H1 (cell line): Measurements from ENCODE around the gene MYO7B. TPM values are rescaled to one million over a fixed set of nuclear protein-coding genes. Genes with fewer than 3 reads are reported as not detected.
A peak's percentile ranks its signal among the peaks of the same experiment; 100 is the strongest.

Experiments used
- CTCF ChIA-PET: fragments of 300-600 bp; sonication (Branson Sonifier 250); formaldehyde crosslinking; loops from one replicate; lab custom pipeline; 2021; ENCODE audit not compliant: partially characterized antibody; lab: Charles Lee
- POLR2A ChIA-PET: fragments of 300-600 bp; sonication (Branson Sonifier 250); formaldehyde crosslinking; loops from one replicate; lab custom pipeline; 2021; ENCODE audit warnings: inconsistent platforms; ENCODE audit not compliant: partially characterized antibody; lab: Charles Lee
- DNase-seq, 2 experiments: peaks; one replicate each; pipeline versions ENCODE4 v3.0.0 to v3.0.0-alpha.2; 2010 to 2022; ENCODE audit warnings: low spot score in 2 of 2, low read depth in 1 of 2, mixed read lengths in 1 of 2
- FAIRE-seq: peaks from 2 replicates; lab custom pipeline; 2011; peaks lifted over from hg19 to GRCh38; lab: Jason Lieb, UNC
- H2AFZ ChIP-seq: 2 replicates; pipeline ENCODE4 v1.8.1; 2012; ENCODE audit warnings: low read length, inconsistent platforms
- H2AK5ac ChIP-seq: 2 replicates; pipeline ENCODE4 v1.6.1; 2013; ENCODE audit warnings: low read depth, low read length
- H2BK120ac ChIP-seq: replicated peaks from 2 replicates; pipeline ENCODE3; 2013; ENCODE audit warnings: low read depth, low read length, inconsistent platforms
- H2BK12ac ChIP-seq: 2 replicates; pipeline ENCODE4 v1.6.1; 2013; ENCODE audit warnings: low read depth, low read length
- H2BK15ac ChIP-seq: 2 replicates; pipeline ENCODE4 v1.6.1; 2013; ENCODE audit warnings: low read length
- H2BK20ac ChIP-seq: 2 replicates; pipeline ENCODE4 v1.6.1; 2013; ENCODE audit warnings: low read length
- H2BK5ac ChIP-seq: 2 replicates; pipeline ENCODE4 v1.6.1; 2013; ENCODE audit warnings: low read depth, low read length
- H3K14ac ChIP-seq: 2 replicates; pipeline ENCODE4 v1.6.1; 2013; ENCODE audit warnings: inconsistent platforms; ENCODE audit not compliant: insufficient read length
- H3K18ac ChIP-seq: 2 replicates; pipeline ENCODE4 v1.6.1; 2013; ENCODE audit warnings: low read length; ENCODE audit errors: extremely low read depth
- H3K23ac ChIP-seq: 2 replicates; pipeline ENCODE4 v1.6.1; 2013; ENCODE audit warnings: inconsistent platforms; ENCODE audit not compliant: insufficient read length
- H3K23me2 ChIP-seq: 2 replicates; pipeline ENCODE4 v1.6.1; 2013; ENCODE audit warnings: low read depth, low read length
- H3K27ac ChIP-seq: 2 replicates; pipeline ENCODE4 v1.6.1; 2011; ENCODE audit warnings: low read depth, low read length, inconsistent platforms
- H3K27me3 ChIP-seq, 4 experiments: replicated peaks in 1 of 4; 1 replicate in 1 of 4; 2 replicates in 3 of 4; pipeline versions ENCODE4 v1.6.1 to v1.8.1; 2011 to 2013; ENCODE audit warnings: low read length in 3 of 4, mild to moderate bottlenecking in 3 of 4, inconsistent platforms in 2 of 4, mixed read lengths in 2 of 4, moderate library complexity in 1 of 4; ENCODE audit not compliant: control insufficient read depth in 3 of 4, insufficient read depth in 3 of 4; ENCODE audit errors: extremely low read depth in 1 of 4
- H3K36me3 ChIP-seq, 4 experiments: 2 replicates each; pipeline versions ENCODE4 v1.6.1 to v1.8.1; 2011 to 2013; ENCODE audit warnings: mild to moderate bottlenecking in 4 of 4, low read length in 3 of 4, moderate library complexity in 2 of 4, control low read depth in 1 of 4, inconsistent platforms in 1 of 4; ENCODE audit not compliant: insufficient read depth in 4 of 4, control insufficient read depth in 2 of 4
- H3K4ac ChIP-seq: replicated peaks from 2 replicates; pipeline ENCODE3; 2013; ENCODE audit warnings: low read length, low read depth, mixed read lengths, inconsistent platforms; ENCODE audit not compliant: insufficient read length
- H3K4me1 ChIP-seq, 4 experiments: replicated peaks in 1 of 4; 1 replicate in 1 of 4; 2 replicates in 3 of 4; pipeline versions ENCODE4 v1.6.1 to v1.8.1; 2011 to 2013; ENCODE audit warnings: low read length in 3 of 4, inconsistent platforms in 2 of 4, mixed read lengths in 1 of 4; ENCODE audit not compliant: insufficient read depth in 4 of 4, control insufficient read depth in 3 of 4
- H3K4me2 ChIP-seq, 2 experiments: 2 replicates each; pipeline versions ENCODE4 v1.6.1 to v1.8.1; 2011 to 2013; ENCODE audit warnings: low read depth in 2 of 2, low read length in 2 of 2, control low read depth in 1 of 2, inconsistent platforms in 1 of 2, mild to moderate bottlenecking in 1 of 2; ENCODE audit not compliant: insufficient read depth in 1 of 2
- H3K4me3 ChIP-seq, 4 experiments: fragments of 200-600, 300-600 bp in 1 of 4; sonication (generic), shearing (Covaris generic), sonication (Bioruptor Twin) in 1 of 4; 2 replicates each; pipeline versions ENCODE4 v1.5.1 to v1.8.1; 2011 to 2016; ENCODE audit warnings: low read length in 4 of 4, low read depth in 3 of 4, control low read depth in 2 of 4, inconsistent platforms in 2 of 4, mild to moderate bottlenecking in 2 of 4, mixed read lengths in 1 of 4, moderate library complexity in 1 of 4; ENCODE audit not compliant: insufficient read depth in 2 of 4; ENCODE audit errors: extremely low read depth in 1 of 4
- H3K56ac ChIP-seq: replicated peaks from 2 replicates; pipeline ENCODE3; 2013; ENCODE audit warnings: low read depth, mild to moderate bottlenecking, mixed read lengths, low read length, inconsistent platforms; ENCODE audit not compliant: insufficient read length
- H3K79me1 ChIP-seq: 2 replicates; pipeline ENCODE4 v1.6.1; 2013; ENCODE audit warnings: low read depth, low read length, control low read depth
- H3K79me2 ChIP-seq, 2 experiments: 2 replicates each; pipeline versions ENCODE4 v1.6.1 to v1.8.1; 2012 to 2013; ENCODE audit warnings: low read length in 2 of 2, mild to moderate bottlenecking in 2 of 2, inconsistent platforms in 1 of 2; ENCODE audit not compliant: insufficient read depth in 2 of 2, control insufficient read depth in 1 of 2
- H3K9ac ChIP-seq, 4 experiments: replicated peaks in 1 of 4; 1 replicate in 1 of 4; 2 replicates in 3 of 4; pipeline versions ENCODE4 v1.6.1 to v1.8.1; 2011 to 2013; ENCODE audit warnings: low read depth in 3 of 4, low read length in 3 of 4, control low read depth in 2 of 4, mild to moderate bottlenecking in 2 of 4, moderate library complexity in 2 of 4, inconsistent platforms in 1 of 4; ENCODE audit errors: extremely low read depth in 1 of 4
- H3K9me3 ChIP-seq, 2 experiments: 2 replicates each; pipeline versions ENCODE4 v1.6.1 to v1.8.1; 2012 to 2013; ENCODE audit warnings: mild to moderate bottlenecking in 2 of 2, moderate library complexity in 2 of 2, control low read depth in 1 of 2, inconsistent platforms in 1 of 2, low read depth in 1 of 2, low read length in 1 of 2, mixed read lengths in 1 of 2; ENCODE audit not compliant: insufficient read depth in 2 of 2
- H4K20me1 ChIP-seq, 2 experiments: replicated peaks in 1 of 2; 2 replicates each; pipeline versions ENCODE3 to v1.8.1; 2011 to 2013; ENCODE audit warnings: inconsistent platforms in 2 of 2, low read length in 2 of 2, mild to moderate bottlenecking in 1 of 2; ENCODE audit not compliant: insufficient read depth in 2 of 2, control insufficient read depth in 1 of 2
- H4K5ac ChIP-seq: 2 replicates; pipeline ENCODE4 v1.6.1; 2013; ENCODE audit warnings: low read length, low read depth, mixed read lengths, inconsistent platforms; ENCODE audit not compliant: insufficient read length
- H4K8ac ChIP-seq: 2 replicates; pipeline ENCODE4 v1.8.0; 2013; ENCODE audit warnings: mild to moderate bottlenecking, moderate library complexity, low read length, inconsistent platforms; ENCODE audit not compliant: insufficient read depth; ENCODE audit errors: extremely low read depth
- H4K91ac ChIP-seq: replicated peaks from 2 replicates; pipeline ENCODE3; 2013; ENCODE audit warnings: low read length, mixed read lengths, inconsistent platforms; ENCODE audit not compliant: insufficient read length
- CEBPB ChIP-seq: IDR thresholded peaks from 2 replicates; pipeline ENCODE4 v1.6.1; 2012; ENCODE audit warnings: low read depth, low read length
- CHD2 ChIP-seq: IDR thresholded peaks from 2 replicates; pipeline ENCODE4 v1.6.1; 2012; ENCODE audit warnings: low read length, improper control_type of control experiment
- EP300 ChIP-seq, 2 experiments: IDR thresholded peaks; 1 replicate in 1 of 2; 2 replicates in 1 of 2; pipeline ENCODE4 v1.6.1; 2011 to 2012; ENCODE audit warnings: low read depth in 2 of 2, low read length in 2 of 2, mild to moderate bottlenecking in 2 of 2, borderline replicate concordance in 1 of 2, inconsistent platforms in 1 of 2, moderate library complexity in 1 of 2
- MAFK ChIP-seq: IDR thresholded peaks from 2 replicates; pipeline ENCODE4 v1.6.1; 2012; ENCODE audit warnings: low read depth, mild to moderate bottlenecking, improper control_type of control experiment, low read length
- MAX ChIP-seq: IDR thresholded peaks from 2 replicates; pipeline ENCODE4 v1.6.1; 2012; ENCODE audit warnings: inconsistent platforms
- POLR2AphosphoS5 ChIP-seq: IDR thresholded peaks from 2 replicates; pipeline ENCODE4 v1.6.1; 2011; ENCODE audit warnings: low read depth, low read length
- RAD21 ChIP-seq, 2 experiments: IDR thresholded peaks in 1 of 2; conservative IDR thresholded peaks in 1 of 2; 2 replicates each; pipeline ENCODE4 v1.6.1; 2011; ENCODE audit warnings: low read depth in 2 of 2, low read length in 2 of 2, improper control_type of control experiment in 1 of 2, inconsistent platforms in 1 of 2, mild to moderate bottlenecking in 1 of 2, moderate library complexity in 1 of 2
- SAP30 ChIP-seq: fragments of 300-600 bp; sonication (generic); IDR thresholded peaks from 2 replicates; pipeline ENCODE4 v1.7.1; 2012; ENCODE audit warnings: low read length, moderate library complexity, mild to moderate bottlenecking, inconsistent platforms; ENCODE audit not compliant: insufficient read depth, insufficient replicate concordance
- SIX5 ChIP-seq: IDR thresholded peaks from 2 replicates; pipeline ENCODE4 v1.6.1; 2011; ENCODE audit warnings: mild to moderate bottlenecking, low read depth, low read length
- WGBS, 2 experiments: shearing (Covaris generic) in 1 of 2; methylation state at CpG; one replicate each; pipeline versions ENCODE4 v1.1.6 to v1.1.7; 2013 to 2015; ENCODE audit warnings: low lambda C conversion rate in 2 of 2, mixed read lengths in 2 of 2, inconsistent platforms in 1 of 2, low coverage in 1 of 2, missing lambda C conversion rate in 1 of 2; ENCODE audit not compliant: insufficient replicate concordance in 2 of 2, insufficient coverage in 1 of 2, insufficient read length in 1 of 2; ENCODE audit errors: extremely low coverage in 1 of 2, missing lambda C conversion rate in 1 of 2; 5-methylcytosine and 5-hydroxymethylcytosine counted together
- polyA plus RNA-seq, 7 experiments: library from polyadenylated mRNA; depleted of rRNA in 3 of 7; stranded (reverse) in 5 of 7; unstranded in 2 of 7; fragments of >200 nt in 5 of 7; fragments of 200-250 nt in 2 of 7; gene quantifications; 1 replicate in 5 of 7; 2 replicates in 1 of 7; 4 replicates in 1 of 7; pipeline versions ENCODE4 v1.2.1 to v1.2.3, GENCODE V29; 2011 to 2013; ENCODE audit warnings: missing spikeins in 2 of 7, mixed read lengths in 2 of 7
- total RNA-seq: library from RNA; stranded (reverse); fragmentation: NEBNext Ultra II Directional; extraction: Animal tissue kit (Norgen Biotek cat#: 25700); gene quantifications from 2 replicates; pipeline ENCODE4 v1.2.1, GENCODE V29; 2021

Gene MYO7B
- total and polyA plus RNA-seq, 2 of the 8 experiments (the other 6 are each of a cell fraction or from before 2014, with no cell fraction given): not detected

GRCh38 chr2:127577973-127578372 lies 42.5 kb downstream of the MYO7B start:
- Histone ChIP-seq H3K79me2 (no peaks in the 10 kb centered on the region), H3K56ac (no peak overlapping the region), H3K4me3 (no peak overlapping the region), H3K27me3 (no peaks in the 10 kb centered on the region; a peak in 1 of 7 replicates), H3K9me3 (no peaks in the 10 kb centered on the region), H2AK5ac (no peak overlapping the region), H3K4me1 (no peaks in the 10 kb centered on the region; a peak in 1 of 7 replicates), H3K23ac (no peak overlapping the region), H4K20me1 (no peaks in the 10 kb centered on the region), H3K18ac (no peak overlapping the region), H3K14ac (no peak overlapping the region), H4K8ac (no peak overlapping the region; the same call in 1 of the 2 replicates), H2BK120ac (no peak overlapping the region), H2BK5ac (no peak overlapping the region), H3K36me3 (no peaks in the 10 kb centered on the region), H3K27ac (no peak overlapping the region), H3K79me1 (no peaks in the 10 kb centered on the region), H3K23me2 (no peaks in the 10 kb centered on the region), H2BK12ac (no peak overlapping the region), H3K4ac (no peak overlapping the region), H2BK20ac (no peak overlapping the region), H4K5ac (no peak overlapping the region), H3K4me2 (no peak overlapping the region), H2AFZ (no peak overlapping the region), H4K91ac (no peak overlapping the region), H3K9ac (no peak overlapping the region), H2BK15ac (no peak overlapping the region)
- DNase-seq (peak in 1 of 2 experiments; percentile 24), FAIRE-seq (no peak)
- no peak for TF ChIP-seq SIX5
- TF ChIP-seq MAFK: no peak
- no peak for TF ChIP-seq SAP30
- no peak for TF ChIP-seq CHD2
- no peak for TF ChIP-seq MAX
- TF ChIP-seq POLR2AphosphoS5: no peak
- no peak for TF ChIP-seq CEBPB
- TF ChIP-seq EP300 (IDR thresholded peaks at IDR 0.05; ENCODE audit: borderline replicate concordance in 1 of 2, low read depth in 2 of 2, low read length in 2 of 2): no peak
- TF ChIP-seq RAD21 (IDR thresholded peaks at IDR 0.05 in 1 of 2, conservative IDR thresholded peaks at IDR 0.05 in 1 of 2; ENCODE audit: low read depth in 2 of 2, low read length in 2 of 2): no peak
- 88% methylated on average over 11 of the region's 11 CpGs; no CpG with 5 or more reads in 1 of the 2 experiments for WGBS, 2 experiments
- POLR2A ChIA-PET: no interaction called here
- CTCF ChIA-PET: interaction anchor here (1.0 to 5.7 kb wide), 4 partner anchors 12 to 72 kb away, joined by 3 to 54 read pairs (median 4); no protein-coding TSS in a partner anchor
